ENCODE data around the gene UCHL5. TPM values are rescaled to one million over a fixed set of nuclear protein-coding genes. Genes with fewer than 3 reads are reported as not detected.

UCHL5 gene
- total and polyA plus RNA-seq, 2 donors (not counting 3 experiments of a cell fraction or from before 2014, with no cell fraction given) = 9.8 to 45.6 TPM

GRCh38 chr1:193042766-193043691, 16.1 kb downstream of the UCHL5 start:
- peaks cover 0 to 3% of the 10 kb centered on the region in 2 experiments for H3K36me3 ChIP-seq (ENCODE audit: control insufficient read depth in 2 of 2, extremely low read depth in 1 of 2, insufficient read depth in 2 of 2, low read length in 2 of 2)
- H3K27ac ChIP-seq (ENCODE audit: insufficient read depth, low read depth, low read length) = no peak overlapping the region
- TF ChIP-seq FOS (IDR thresholded peaks at IDR 0.05; ENCODE audit: borderline replicate concordance, insufficient read depth, low read length) (no peak), EZH2 (IDR thresholded peaks at IDR 0.05; ENCODE audit: borderline replicate concordance, low read depth, low read length, severe bottlenecking) (no peak), POLR2A (IDR thresholded peaks at IDR 0.05; ENCODE audit: low read depth, low read length) (no peak), MYC (IDR thresholded peaks at IDR 0.05; ENCODE audit: low read depth, low read length) (no peak), JUN (IDR thresholded peaks at IDR 0.05; ENCODE audit: borderline replicate concordance, insufficient read depth, insufficient read length, low read depth) (no peak), MAX (IDR thresholded peaks at IDR 0.05; ENCODE audit: insufficient read depth, insufficient read length) (no peak)
- H3K4me3 ChIP-seq (replicated peaks in 1 of 3; ENCODE audit: insufficient read depth in 1 of 3, low read depth in 1 of 3, low read length in 3 of 3) = no peak overlapping the region
- no peaks in the 10 kb centered on the region for H4K20me1 ChIP-seq (replicated peaks; ENCODE audit: control insufficient read depth, extremely low read depth, insufficient read depth, low read length)
- H3K27me3 ChIP-seq (ENCODE audit: control insufficient read depth in 2 of 2, insufficient read depth in 2 of 2, low read length in 2 of 2) = no peaks in the 10 kb centered on the region
- no peaks in the 10 kb centered on the region for H3K9me3 ChIP-seq (replicated peaks; ENCODE audit: control insufficient read depth, insufficient read depth, low read length)
- no peak overlapping the region for H3K9ac ChIP-seq (replicated peaks; ENCODE audit: extremely low read depth, insufficient read depth, low read length)
- H3K4me2 ChIP-seq (ENCODE audit: insufficient read depth, low read length) = no peak overlapping the region
- intact Hi-C loops (cut with micrococcal nuclease) = no loop called here
- dilution Hi-C loops (cut with MboI; ENCODE audit: extremely low pct_ligation_motif_present, low sequenced_read_pairs) = no loop called here
- POLR2A ChIA-PET = no interaction called here
- H3K9me1 ChIP-seq (replicated peaks; ENCODE audit: control insufficient read depth, extremely low read depth, insufficient read depth, low read length) = no peaks in the 10 kb centered on the region
- no TSS peak for BruUV-seq (replicated peaks)
- CTCF ChIA-PET = no interaction called here
- H3K79me2 ChIP-seq (ENCODE audit: control insufficient read depth, insufficient read depth, low read length) = peaks cover 29% of the 10 kb centered on the region
- no peak for FAIRE-seq
- no peak for DNase-seq (ENCODE audit: low read depth, low spot score)
- H3K4me1 ChIP-seq (ENCODE audit: control insufficient read depth, extremely low read depth, insufficient read depth, low read length) = no peaks in the 10 kb centered on the region
- no peak overlapping the region for H2AFZ ChIP-seq (ENCODE audit: low read depth, low read length)

GRCh38 chr1:193040011-193040410, 19.1 kb downstream of the UCHL5 start:
- intact Hi-C loops (cut with micrococcal nuclease) = no loop called here
- POLR2A ChIA-PET = no interaction called here
- CTCF ChIA-PET = interaction anchor here (1.0 to 1.6 kb wide), 3 partner anchors 8 to 81 kb away, joined by 3 read pairs; no protein-coding TSS in a partner anchor
- Histone ChIP-seq H3K79me2 (ENCODE audit: control insufficient read depth, insufficient read depth, low read length) (peaks cover 56% of the 10 kb centered on the region), H2AFZ (ENCODE audit: low read depth, low read length) (no peak overlapping the region), H3K4me1 (ENCODE audit: control insufficient read depth, extremely low read depth, insufficient read depth, low read length) (no peaks in the 10 kb centered on the region), H3K4me2 (ENCODE audit: insufficient read depth, low read length) (no peak overlapping the region), H3K9me1 (replicated peaks; ENCODE audit: control insufficient read depth, extremely low read depth, insufficient read depth, low read length) (no peaks in the 10 kb centered on the region), H3K9me3 (replicated peaks; ENCODE audit: control insufficient read depth, insufficient read depth, low read length) (no peaks in the 10 kb centered on the region), H3K9ac (replicated peaks; ENCODE audit: extremely low read depth, insufficient read depth, low read length) (no peak overlapping the region), H4K20me1 (replicated peaks; ENCODE audit: control insufficient read depth, extremely low read depth, insufficient read depth, low read length) (no peaks in the 10 kb centered on the region), H3K27me3 (ENCODE audit: control insufficient read depth in 2 of 2, insufficient read depth in 2 of 2, low read length in 2 of 2) (no peaks in the 10 kb centered on the region), H3K4me3 (replicated peaks in 1 of 3; ENCODE audit: insufficient read depth in 1 of 3, low read depth in 1 of 3, low read length in 3 of 3) (no peak overlapping the region), H3K27ac (ENCODE audit: insufficient read depth, low read depth, low read length) (no peak overlapping the region), H3K36me3 (ENCODE audit: control insufficient read depth in 2 of 2, extremely low read depth in 1 of 2, insufficient read depth in 2 of 2, low read length in 2 of 2) (no peaks in the 10 kb centered on the region)
- DNase-seq (ENCODE audit: low read depth, low spot score) (no peak), FAIRE-seq (no peak)
- no TSS peak for BruUV-seq (replicated peaks)
- dilution Hi-C loops (cut with MboI; ENCODE audit: extremely low pct_ligation_motif_present, low sequenced_read_pairs) = no loop called here
- TF ChIP-seq FOS (IDR thresholded peaks at IDR 0.05; ENCODE audit: borderline replicate concordance, insufficient read depth, low read length) = no peak
- no peak for TF ChIP-seq MAX (IDR thresholded peaks at IDR 0.05; ENCODE audit: insufficient read depth, insufficient read length)
- no peak for TF ChIP-seq EZH2 (IDR thresholded peaks at IDR 0.05; ENCODE audit: borderline replicate concordance, low read depth, low read length, severe bottlenecking)
- no peak for TF ChIP-seq MYC (IDR thresholded peaks at IDR 0.05; ENCODE audit: low read depth, low read length)
- no peak for TF ChIP-seq POLR2AphosphoS5 (IDR thresholded peaks at IDR 0.05; ENCODE audit: insufficient read depth, low read depth, low read length)

All from endothelial cell of umbilical vein (primary cell).